Fibroblast of lung (primary cell): ENCODE data around the gene BBX.

ENCODE experiments used
- CTCF ChIP-seq, 2 donors: IDR thresholded peaks in 1 of 2; conservative IDR thresholded peaks in 1 of 2; 1 replicate in 1 of 2; 2 replicates in 1 of 2; pipeline ENCODE4 v1.5.1; 2011 to 2012; ENCODE audit warnings: low read length in 2 of 2, control low read depth in 1 of 2, inconsistent platforms in 1 of 2, low read depth in 1 of 2, mild to moderate bottlenecking in 1 of 2
- EZH2 ChIP-seq: IDR thresholded peaks from 2 replicates; pipeline ENCODE4 v1.5.1; 2012; ENCODE audit warnings: low read length, control low read depth, mild to moderate bottlenecking; ENCODE audit errors: missing control alignments

- TF ChIP-seq CTCF (conservative IDR thresholded peaks at IDR 0.05 in 1 of 2, IDR thresholded peaks at IDR 0.05 in 1 of 2; ENCODE audit: low read depth in 1 of 2, low read length in 2 of 2) (peak; percentile 34 to 38), EZH2 (no peak)
These were observed 272.1 kb downstream of the BBX start for GRCh38 chr3:107794664-107795443.
